Fibroblast of mammary gland (primary cell): ENCODE measurements around the gene HSD17B2.

Source experiments
- DNase-seq: peaks from one replicate; pipeline ENCODE4 v3.0.0-alpha.2; 2010; ENCODE audit warnings: low read depth
- H3K4me3 ChIP-seq: 2 replicates; pipeline ENCODE4 v1.5.1; 2011; ENCODE audit warnings: low read depth, mild to moderate bottlenecking, low read length, moderate library complexity; ENCODE audit not compliant: control insufficient read depth
- TF ChIP-seq, protein P1 (sequence below): conservative IDR thresholded peaks from 2 replicates; pipeline ENCODE4 v1.5.1; 2011; ENCODE audit warnings: low read depth, low read length, inconsistent platforms; ENCODE audit not compliant: control insufficient read depth, insufficient read depth

Gene HSD17B2

DNA sequence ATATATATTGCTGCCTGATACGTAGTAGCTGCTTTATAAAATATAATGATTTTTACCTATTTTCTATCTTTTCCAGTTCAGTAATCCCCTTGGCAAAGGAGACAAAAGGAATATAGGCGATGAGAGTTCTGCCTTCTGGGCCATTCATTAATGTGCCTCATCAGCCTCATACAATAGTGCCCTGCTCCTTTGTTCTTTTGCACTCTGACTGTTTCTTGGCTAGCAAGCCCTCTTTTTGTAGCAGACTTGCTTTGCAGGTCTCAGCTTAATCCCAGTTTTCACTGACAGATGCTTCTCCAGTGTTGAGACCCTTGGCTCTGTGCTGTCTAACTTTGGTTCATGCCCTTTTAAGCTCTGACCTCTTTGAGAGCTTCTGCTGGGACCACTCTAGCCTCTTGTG lies 10.4 kb downstream of the HSD17B2 start:
- no peak overlapping the region for H3K4me3 ChIP-seq
- TF ChIP-seq, protein P1, sequence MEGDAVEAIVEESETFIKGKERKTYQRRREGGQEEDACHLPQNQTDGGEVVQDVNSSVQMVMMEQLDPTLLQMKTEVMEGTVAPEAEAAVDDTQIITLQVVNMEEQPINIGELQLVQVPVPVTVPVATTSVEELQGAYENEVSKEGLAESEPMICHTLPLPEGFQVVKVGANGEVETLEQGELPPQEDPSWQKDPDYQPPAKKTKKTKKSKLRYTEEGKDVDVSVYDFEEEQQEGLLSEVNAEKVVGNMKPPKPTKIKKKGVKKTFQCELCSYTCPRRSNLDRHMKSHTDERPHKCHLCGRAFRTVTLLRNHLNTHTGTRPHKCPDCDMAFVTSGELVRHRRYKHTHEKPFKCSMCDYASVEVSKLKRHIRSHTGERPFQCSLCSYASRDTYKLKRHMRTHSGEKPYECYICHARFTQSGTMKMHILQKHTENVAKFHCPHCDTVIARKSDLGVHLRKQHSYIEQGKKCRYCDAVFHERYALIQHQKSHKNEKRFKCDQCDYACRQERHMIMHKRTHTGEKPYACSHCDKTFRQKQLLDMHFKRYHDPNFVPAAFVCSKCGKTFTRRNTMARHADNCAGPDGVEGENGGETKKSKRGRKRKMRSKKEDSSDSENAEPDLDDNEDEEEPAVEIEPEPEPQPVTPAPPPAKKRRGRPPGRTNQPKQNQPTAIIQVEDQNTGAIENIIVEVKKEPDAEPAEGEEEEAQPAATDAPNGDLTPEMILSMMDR = no peak
- no peak for DNase-seq

GRCh38 chr16:82046541-82046940 lies 11.5 kb downstream of the HSD17B2 start:
- no peak for DNase-seq
- H3K4me3 ChIP-seq = no peak overlapping the region
- TF ChIP-seq, protein P1 = no peak

DNA sequence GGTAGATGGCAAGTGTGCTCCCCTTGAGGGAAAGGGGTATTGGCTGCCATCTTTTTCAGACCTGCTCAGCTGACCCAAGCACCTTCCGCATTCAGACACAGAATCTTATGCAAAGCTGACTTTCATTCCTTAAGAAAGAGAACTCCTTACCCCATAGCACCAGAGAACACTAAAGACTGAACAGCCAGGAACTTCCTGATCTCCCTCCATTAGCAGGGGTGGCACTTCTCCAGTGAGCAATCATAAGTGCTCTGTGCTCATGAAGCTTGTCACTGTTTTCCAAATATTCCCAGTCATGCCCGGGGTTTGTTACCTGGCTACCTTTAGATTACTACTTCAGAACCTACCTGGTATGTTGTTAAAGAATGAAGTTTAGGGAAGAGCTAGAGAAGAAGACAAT lies 11.9 kb downstream of the HSD17B2 start:
- no peak overlapping the region for H3K4me3 ChIP-seq
- TF ChIP-seq, protein P1 = no peak
- DNase-seq = no peak

- TF ChIP-seq, protein P1 = no peak
- no peak for DNase-seq
- H3K4me3 ChIP-seq = no peak overlapping the region
Measured at GRCh38 chr16:82047374-82047773, 12.3 kb downstream of the HSD17B2 start.

DNA sequence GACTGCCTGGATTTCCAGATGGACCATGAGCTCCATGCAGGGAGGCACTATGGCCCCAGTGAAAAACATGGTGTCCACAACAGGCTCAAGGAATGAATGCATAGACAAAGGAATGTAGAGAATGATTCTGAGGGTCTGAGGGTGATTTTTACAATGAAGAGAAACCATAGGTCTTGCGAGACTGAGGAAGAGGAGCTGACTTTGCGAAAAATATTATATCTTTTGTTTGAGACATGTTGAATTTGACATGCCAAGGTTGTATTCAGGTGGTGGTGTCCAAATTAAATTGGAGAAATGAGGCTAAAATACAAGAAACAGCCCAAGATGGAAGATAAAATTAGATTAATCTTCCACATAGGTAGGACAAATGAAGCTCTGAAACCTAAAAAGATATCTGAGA lies 12.7 kb downstream of the HSD17B2 start:
- TF ChIP-seq, protein P1 = no peak
- H3K4me3 ChIP-seq = no peak overlapping the region
- DNase-seq = no peak

DNA sequence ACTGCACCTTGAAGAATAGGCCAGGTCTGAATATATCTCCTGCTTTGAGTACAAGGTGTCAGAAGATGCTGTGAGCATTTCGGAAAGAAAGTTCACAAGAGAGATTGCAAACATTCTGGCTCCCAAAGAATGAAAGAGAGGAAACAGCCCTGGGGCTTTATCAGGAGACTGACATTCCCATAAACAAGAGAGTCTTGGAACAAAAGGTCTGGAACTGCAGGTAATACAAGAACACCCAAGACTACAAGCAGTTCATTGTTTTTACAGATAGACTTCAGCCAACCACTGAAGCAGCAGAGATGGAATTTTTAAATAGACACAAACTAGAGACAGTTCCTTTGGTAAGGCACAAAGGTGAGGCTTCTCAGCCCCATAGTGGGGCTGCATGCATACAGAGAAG lies 14.4 kb downstream of the HSD17B2 start:
- TF ChIP-seq, protein P1 = no peak
- DNase-seq = no peak
- H3K4me3 ChIP-seq = no peak overlapping the region

GRCh38 chr16:82050506-82050905 lies 15.5 kb downstream of the HSD17B2 start:
- no peak overlapping the region for H3K4me3 ChIP-seq
- DNase-seq = no peak
- TF ChIP-seq, protein P1 = no peak
